GM12891 (cell line): ENCODE measurements around the gene ATP2B2.

Source experiments
- POLR2A ChIP-seq: IDR thresholded peaks from 2 replicates; pipeline ENCODE4 v1.6.1; 2011; ENCODE audit warnings: low read depth, low read length, control low read depth
- POLR2AphosphoS5 ChIP-seq: IDR thresholded peaks from 2 replicates; pipeline ENCODE4 v1.6.1; 2011; ENCODE audit warnings: low read depth, low read length, control low read depth
- TAF1 ChIP-seq: IDR thresholded peaks from 2 replicates; pipeline ENCODE4 v1.6.1; 2011; ENCODE audit warnings: low read depth, low read length, control low read depth

DNA sequence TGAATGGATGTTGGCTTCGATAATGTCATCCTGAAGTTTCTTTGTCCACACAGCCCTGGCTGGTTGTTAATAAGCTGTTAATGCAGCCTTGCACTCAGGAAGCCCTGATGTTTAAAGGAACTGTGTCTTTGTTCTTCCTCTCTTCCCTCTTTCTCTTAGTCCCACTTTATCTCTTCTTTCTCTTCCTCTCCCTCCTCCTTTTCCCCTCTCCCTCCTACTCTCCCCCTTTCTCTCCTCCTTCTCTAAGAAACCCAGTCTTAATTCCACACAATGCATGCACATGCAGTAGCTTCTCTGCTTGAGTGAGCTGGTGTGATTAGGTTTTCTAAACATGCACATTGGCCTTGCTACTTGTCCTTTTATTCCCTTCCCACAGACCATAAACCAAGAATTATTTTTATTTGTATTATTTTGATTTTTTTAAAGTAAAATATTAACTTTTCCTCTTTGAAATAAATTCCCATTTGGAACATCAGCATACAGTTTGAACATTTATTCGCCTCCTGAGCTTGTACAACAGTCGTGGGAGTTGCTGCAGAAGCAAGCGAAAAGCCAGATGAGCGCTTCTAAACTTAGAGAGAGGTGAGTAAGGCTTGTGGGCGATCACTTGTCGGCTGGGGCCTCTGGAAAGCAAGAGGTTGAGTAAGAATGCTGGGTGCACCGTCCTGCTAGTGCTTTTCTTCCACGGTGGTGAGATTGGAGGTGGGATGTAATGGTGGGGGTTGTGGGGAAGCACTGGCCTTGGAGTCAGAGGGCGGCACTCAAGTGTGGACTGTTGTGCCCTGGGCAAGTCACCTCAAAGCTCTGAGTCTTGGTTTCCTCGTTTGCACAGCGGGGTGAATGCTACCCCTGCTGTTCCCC is 219.9 kb downstream of the ATP2B2 start:
- TF ChIP-seq POLR2A (no peak), POLR2AphosphoS5 (no peak), TAF1 (no peak)
